NCI-H1092 (cell line): ENCODE data around the gene KRT10.

Source experiments
- DNase-seq: peaks from one replicate; lab custom pipeline; 2025; lab: John Stamatoyannopoulos, UW

The KRT10 gene

GRCh38 chr17:40803617-40804082 is 18.8 kb downstream of the KRT10 start:
- DNase-seq = peak; percentile 72

- no peak for DNase-seq
Observed at GRCh38 chr17:40801157-40801556, 21.3 kb downstream of the KRT10 start.

DNA sequence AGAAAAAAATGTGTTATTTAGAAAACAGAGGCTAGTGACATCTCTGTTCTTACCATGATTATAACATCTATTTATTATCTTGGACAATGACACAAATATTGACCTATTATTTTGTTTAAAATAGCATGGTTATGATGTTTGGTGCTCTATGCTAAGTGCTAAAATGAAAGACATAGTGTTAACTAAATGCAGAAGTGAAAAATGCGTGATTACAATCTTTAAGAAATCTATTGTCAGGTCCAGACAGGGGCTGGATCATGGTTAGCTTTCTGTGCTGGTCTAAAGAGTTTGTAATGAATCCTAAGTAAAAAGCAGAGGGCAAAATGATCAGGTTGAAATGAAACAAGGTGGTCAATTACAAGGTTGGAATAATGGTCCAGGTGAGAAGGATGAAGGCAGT is 22.0 kb downstream of the KRT10 start:
- no peak for DNase-seq

- DNase-seq = no peak
Observed at GRCh38 chr17:40799859-40800258, 22.6 kb downstream of the KRT10 start, which contains the start of gene KRT28. Gene KRT28 (minus strand): TSS chr17:40799959. CDS start chr17:40799893, 66 bp downstream.

- DNase-seq = no peak
Observed at GRCh38 chr17:40796846-40797245, 25.6 kb downstream of the KRT10 start.

- DNase-seq = no peak
Observed at GRCh38 chr17:40795019-40795667, 27.3 kb downstream of the KRT10 start.

DNA sequence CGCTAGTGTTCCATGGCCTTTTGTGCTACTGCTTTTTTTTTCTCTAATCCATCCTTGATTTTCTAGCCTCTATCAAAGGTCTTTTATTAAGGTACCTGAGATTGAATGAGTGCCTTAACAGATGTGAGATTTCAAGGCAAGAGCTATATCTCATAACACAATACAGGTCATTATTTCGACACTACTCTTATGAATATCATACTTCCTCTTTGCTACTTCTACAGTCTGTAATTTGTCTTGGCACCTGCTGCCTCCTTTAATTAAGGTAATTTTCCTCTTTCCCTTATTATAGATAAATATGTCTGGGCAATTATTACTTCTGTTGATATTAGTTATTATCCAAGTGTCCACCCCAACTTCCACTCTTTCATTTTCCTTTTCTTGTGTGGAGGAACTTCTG is 27.9 kb downstream of the KRT10 start:
- DNase-seq = no peak

DNA sequence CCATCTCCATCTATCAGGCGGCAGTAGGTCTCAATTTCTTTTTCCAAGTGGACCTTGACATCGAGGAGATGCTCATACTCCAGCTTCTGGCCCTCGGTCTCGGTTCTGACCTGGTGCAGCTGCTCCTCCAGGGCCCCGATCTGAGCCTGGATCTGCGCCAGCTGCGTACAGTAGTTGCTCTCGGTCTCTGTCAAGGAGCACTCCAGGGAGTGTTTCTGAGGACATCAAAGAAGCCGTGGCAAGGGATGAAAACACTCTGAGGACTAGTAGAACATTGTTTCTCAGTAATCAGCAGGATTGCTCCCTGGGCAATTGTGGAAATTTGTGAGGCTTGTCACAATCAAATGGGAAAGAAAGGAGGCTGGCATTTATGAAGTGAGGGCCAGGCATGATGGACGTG is 28.6 kb downstream of the KRT10 start:
- DNase-seq = no peak

DNA sequence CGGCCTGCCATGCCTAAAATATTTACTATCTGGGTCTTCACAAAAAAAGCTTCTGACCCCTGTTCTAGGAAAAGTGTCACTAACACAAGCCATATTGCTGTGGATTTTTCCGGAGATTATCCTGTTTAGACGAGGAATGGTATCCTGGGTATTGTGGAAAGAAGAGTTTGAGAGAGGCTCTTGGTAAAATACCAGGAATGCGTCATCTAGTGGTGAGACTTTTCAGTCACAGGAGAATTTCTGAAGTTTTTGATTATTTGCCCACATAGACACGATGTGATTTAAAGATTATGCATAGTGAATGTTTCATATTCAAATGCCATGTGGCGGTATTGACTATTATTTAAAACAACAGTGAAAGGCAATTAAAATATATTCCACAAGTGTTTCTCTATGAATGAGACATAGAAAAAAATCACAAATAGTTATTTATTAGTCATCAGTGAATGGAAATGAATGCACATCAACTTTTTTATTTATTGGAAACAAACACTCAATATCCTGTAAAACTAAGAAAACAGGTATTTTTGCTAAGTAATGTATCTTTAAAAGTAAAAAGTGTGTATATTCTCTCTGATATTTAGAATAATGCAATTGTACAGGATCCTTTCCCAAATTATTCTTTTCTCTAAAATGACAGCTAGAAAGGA is 30.5 kb downstream of the KRT10 start:
- DNase-seq = no peak

DNA sequence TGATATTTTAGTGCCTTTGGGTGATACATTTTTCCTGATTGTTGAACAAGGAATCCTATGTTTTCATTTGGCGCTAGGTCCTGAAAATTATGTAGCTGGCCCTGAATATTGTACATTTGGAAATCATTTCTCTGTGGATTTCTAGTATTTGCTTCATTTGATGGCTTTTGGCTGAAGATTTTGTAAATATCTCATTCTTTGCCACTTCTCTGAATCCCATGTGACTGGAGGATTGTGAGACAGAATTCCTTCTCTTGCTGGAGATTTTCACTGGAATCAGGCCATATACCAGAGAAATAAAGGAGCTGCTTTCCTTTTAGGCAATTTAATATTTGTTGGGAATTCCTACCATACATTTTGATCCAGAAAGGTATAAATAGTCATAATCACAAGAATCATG is 31.3 kb downstream of the KRT10 start:
- DNase-seq = no peak

DNA sequence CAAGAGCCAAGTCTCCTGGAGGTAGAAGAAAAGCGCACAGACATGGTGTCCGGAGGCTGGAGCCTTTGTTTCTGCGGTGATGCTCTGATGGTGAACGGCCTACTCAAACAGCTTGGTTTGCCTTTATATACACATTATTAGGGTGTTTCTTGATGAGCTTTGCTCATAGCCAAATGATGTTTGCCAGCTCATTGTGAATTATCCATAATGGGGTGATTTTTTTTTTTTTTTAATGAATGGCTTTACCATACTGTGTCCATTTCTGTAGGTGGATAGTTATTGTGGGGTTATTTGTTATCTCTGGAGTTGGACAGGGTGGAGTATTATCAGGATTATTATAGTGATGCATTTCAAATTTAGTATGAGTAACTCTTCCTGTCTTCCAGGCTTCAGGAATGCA is 40.0 kb downstream of the KRT10 start, which contains the start of gene KRT27:
TSS of gene KRT27 (minus strand) at position 101 of the 400 bp plus-strand sequence. CDS start at position 44, 57 bp downstream.
- DNase-seq = no peak

DNA sequence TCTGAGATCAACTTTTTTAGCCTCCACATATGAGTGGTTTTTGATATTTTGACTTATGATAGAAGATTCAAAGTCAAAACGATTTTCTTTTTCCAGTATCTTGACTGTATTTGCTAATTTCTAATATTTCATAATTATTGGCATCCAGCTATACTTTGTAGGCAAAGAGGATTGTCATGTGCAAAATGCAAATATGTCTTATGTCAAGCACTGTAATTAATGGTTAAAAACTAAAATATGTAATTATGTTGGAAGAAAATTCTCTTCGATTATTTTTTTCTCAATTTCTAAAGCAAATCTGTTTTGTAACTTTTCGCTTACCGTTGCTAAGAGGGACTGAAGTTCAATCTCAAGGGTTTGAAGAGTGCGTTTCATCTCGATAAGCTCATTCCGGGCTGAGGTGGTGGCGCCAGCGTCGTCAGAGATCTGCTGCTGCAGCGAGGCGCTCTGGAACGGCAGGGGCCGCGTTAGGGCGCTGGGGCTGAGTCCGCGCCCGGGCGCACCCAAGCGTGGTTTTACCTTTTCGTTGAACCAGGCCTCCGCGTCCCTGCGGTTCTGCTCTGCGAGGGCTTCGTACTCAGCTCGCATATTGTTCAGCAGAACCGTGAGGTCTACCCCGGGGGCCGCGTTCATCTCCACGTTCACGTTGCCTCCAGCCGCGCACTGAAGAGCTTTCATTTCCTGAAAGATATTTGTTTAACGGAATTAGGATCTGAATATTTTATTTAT is 43.1 kb downstream of the KRT10 start:
- no peak for DNase-seq

GRCh38 chr17:40778461-40778860 is 44.0 kb downstream of the KRT10 start:
- no peak for DNase-seq

DNA sequence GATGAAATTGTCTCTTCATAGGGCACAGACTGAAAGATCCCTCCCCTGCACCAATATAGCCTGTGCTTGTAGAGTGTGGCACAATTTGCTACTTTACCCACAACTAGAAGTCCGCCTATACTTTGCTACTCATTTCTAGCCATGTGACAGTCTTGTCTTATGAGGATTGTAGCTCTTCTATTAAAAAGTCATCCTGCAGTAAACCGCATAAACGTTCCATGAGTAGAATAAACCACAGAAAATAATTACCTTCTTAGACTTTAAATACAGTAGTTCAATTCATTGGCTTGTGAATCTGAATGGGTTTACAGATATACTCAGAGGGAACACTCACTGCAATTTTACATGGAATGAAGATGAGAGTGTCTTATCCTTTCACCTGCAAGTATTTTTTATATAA is 44.4 kb downstream of the KRT10 start:
- DNase-seq = no peak

DNA sequence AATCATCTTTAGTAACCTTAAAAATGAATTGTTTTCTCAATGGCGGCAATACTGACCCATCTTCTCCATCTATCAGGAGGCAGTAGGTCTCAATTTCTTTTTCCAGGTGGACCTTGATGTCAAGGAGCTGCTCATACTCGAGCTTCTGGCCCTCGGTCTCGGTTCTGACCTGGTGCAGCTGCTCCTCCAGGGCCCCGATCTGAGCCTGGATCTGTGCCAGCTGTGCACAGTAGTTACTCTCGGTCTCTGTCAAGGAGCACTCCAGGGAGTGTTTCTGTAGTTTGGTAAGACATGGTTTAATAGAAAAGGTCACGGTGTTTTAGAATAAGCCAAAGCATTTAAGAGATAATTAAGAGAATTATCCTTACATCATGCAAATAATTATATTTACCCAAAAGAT is 45.0 kb downstream of the KRT10 start:
- no peak for DNase-seq

- no peak for DNase-seq
Observed at GRCh38 chr17:40775945-40776344, 46.5 kb downstream of the KRT10 start.

DNA sequence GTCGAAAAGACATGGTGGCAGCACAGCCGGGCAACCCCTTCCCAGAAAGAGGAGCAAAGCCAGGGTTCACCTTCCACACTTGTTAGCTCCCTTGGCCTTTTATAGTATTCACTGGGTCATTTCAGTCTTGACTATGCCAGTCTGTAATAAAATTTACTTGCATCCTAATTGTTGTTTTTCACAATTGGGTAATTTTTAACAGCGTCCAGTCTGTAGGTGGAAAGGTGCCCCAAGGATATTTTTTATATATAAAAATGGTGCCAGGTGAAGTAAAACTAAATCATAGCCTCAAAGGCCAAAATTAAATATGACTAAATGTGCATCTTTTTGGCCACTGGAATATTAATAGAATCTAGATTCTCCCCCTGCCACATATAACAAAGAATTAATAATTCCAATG is 50.3 kb downstream of the KRT10 start, which contains the start of gene KRT26:
TSS of gene KRT26 (minus strand) at position 101 of the 400 bp plus-strand sequence. CDS start at position 13, 88 bp downstream.
- no peak for DNase-seq
